Measurements from ENCODE around the gene CACNA1B.
A peak's percentile ranks its signal among the peaks of the same experiment; 100 is the strongest.

Gene CACNA1B

DNA sequence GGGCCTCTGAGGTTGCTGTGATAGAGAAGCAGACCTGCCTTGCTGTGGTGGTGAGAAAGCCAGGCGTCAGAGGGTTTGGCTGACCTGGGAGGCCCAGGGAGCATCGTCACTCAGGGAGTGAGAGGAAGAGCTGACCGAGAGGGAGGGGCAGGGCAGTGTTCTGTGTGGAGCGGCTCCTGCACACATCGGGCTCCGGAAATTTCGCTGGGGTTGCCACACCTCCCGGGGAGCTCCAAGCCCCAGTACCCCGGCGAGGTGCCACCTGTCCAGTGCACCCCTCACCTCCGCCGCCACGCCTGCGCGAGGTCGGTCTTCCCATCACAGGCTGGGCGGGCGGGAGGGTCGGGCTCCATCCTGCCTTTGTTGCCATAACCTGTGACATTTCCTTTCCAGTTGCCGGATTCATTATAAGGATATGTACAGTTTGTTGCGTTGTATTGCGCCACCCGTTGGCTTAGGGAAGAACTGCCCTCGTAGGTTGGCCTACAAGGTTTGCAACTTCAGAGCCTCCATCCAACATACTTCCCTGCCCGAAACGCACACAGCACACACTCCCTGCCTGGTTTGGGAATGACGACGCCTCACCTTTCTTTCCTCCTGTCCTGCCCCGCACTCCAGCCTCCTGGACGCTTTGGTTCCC is 223.2 kb downstream of the CACNA1B start:
- no peak overlapping the region for H3K27ac ChIP-seq
- TF ChIP-seq, protein P1, sequence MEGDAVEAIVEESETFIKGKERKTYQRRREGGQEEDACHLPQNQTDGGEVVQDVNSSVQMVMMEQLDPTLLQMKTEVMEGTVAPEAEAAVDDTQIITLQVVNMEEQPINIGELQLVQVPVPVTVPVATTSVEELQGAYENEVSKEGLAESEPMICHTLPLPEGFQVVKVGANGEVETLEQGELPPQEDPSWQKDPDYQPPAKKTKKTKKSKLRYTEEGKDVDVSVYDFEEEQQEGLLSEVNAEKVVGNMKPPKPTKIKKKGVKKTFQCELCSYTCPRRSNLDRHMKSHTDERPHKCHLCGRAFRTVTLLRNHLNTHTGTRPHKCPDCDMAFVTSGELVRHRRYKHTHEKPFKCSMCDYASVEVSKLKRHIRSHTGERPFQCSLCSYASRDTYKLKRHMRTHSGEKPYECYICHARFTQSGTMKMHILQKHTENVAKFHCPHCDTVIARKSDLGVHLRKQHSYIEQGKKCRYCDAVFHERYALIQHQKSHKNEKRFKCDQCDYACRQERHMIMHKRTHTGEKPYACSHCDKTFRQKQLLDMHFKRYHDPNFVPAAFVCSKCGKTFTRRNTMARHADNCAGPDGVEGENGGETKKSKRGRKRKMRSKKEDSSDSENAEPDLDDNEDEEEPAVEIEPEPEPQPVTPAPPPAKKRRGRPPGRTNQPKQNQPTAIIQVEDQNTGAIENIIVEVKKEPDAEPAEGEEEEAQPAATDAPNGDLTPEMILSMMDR (IDR thresholded peaks at IDR 0.05): peak; percentile 38
- TF ChIP-seq ZFX (IDR thresholded peaks at IDR 0.05; ENCODE audit: borderline replicate concordance): no peak

DNA sequence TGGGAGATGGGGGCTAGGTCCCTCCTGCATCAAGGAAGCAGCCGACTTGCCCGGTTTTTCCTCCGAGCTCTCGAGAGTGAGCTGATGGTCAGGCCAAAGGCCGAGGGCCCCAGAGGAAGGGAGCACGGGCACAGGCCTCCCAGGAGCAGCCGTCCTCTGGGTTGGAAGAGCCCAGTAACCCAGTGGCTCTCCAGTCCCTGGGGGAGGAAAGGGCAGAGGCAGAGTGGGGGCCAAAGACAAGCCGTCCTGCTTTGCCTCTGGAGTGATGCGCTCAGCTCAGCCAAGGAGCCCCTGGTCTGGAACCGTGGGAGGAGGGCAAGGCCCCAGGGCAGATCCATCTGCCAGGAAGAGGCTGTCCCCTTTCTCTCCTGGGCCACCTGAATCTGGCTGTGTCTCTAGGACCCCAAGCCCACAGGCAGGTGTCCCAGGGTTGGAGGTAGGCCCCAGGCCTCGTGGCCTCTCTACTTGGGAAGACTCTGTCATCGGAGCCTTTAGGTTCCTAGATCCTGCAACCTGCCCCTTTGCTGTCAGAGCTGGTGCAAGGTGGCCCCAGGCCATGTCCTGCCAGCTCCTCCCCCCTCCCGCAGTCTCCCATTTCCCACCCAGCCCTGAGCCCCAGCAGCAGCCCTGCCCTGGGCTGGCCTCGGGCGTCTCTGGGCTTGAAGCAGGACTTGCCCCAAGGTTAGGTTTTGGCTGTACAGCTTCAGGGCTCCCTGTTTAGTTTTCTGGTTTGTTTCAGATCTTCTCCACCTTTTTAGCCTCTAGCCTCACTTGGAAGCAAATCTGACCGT is 224.1 kb downstream of the CACNA1B start:
- TF ChIP-seq, protein P1 (IDR thresholded peaks at IDR 0.05): no peak
- TF ChIP-seq ZFX (IDR thresholded peaks at IDR 0.05; ENCODE audit: borderline replicate concordance): no peak
- H3K27ac ChIP-seq: no peak overlapping the region

DNA sequence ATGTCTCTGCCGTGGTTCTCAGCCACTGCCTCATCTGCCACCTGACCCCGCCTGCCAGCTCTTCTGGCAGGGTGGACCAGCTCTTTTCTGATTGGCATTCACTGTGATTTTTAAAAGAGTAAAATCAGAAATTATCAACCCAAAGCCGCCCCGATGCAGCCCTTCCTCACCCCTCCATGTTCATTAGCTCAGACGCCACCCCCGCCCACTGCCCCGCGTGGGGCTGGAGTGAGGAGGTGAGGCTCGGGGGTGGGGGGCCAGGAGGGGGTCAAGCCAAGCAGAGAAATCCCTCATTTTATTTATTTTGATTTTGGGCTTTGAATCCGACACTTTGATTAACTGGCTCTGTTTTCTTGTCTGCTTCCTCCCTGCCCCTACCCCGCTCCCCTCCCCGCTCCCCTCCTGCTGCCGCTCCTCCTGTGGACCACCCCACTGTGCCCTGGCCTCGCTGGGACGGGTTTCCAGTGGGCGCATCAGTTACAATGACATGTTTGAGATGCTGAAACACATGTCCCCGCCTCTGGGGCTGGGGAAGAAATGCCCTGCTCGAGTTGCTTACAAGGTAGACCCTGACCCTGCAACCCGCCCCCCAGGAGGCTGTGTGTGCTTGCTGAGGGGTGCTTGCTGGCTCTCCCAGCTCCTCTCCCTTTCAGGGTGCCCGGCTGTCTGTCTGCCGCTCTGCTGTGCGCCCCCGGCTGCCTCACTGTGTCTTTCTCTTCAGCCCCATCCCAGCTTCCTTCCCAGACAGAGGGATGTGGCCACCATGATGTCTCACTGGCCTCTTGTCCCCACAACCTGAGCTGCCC is 224.9 kb downstream of the CACNA1B start:
- TF ChIP-seq, protein P1 (IDR thresholded peaks at IDR 0.05): no peak
- no peak for TF ChIP-seq ZFX (IDR thresholded peaks at IDR 0.05; ENCODE audit: borderline replicate concordance)
- no peak overlapping the region for H3K27ac ChIP-seq

DNA sequence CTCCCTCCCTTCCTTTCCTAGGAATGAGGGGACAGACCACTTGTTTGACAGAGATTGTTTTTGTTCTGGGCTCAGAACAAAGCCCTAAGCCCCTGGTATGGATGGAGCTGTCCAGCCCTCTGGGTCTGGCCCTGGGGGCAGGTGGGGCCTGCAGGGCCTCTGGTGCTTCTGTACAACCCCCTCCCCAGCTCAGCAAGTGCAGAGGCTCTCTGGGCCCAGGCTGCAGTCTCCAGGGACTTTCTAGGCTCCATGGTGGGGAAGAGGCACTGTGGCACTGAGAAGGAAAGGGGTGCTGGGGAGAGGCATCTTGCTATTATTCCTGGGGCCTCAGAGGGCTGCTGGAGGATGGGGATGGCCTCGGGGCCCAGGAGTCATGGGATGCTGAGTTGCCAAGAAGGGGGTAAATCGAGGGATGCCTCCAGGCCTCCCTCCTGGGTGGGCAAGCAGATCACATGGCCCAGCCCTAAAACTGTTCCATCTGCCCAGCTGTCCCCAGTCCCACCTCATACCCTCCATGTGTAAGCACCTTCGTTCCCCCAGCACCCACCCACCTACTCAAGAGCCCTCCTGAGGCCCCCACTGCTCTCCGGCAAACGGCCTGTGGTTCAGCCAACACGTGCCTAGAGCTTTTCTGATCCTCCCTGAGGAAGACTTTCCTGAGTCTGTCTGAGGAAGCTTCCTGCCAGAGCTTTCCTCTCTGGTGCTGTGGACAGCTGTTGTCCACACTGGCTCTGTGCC is 225.7 kb downstream of the CACNA1B start:
- H3K27ac ChIP-seq: no peak overlapping the region
- TF ChIP-seq, protein P1 (IDR thresholded peaks at IDR 0.05): no peak
- no peak for TF ChIP-seq ZFX (IDR thresholded peaks at IDR 0.05; ENCODE audit: borderline replicate concordance)

DNA sequence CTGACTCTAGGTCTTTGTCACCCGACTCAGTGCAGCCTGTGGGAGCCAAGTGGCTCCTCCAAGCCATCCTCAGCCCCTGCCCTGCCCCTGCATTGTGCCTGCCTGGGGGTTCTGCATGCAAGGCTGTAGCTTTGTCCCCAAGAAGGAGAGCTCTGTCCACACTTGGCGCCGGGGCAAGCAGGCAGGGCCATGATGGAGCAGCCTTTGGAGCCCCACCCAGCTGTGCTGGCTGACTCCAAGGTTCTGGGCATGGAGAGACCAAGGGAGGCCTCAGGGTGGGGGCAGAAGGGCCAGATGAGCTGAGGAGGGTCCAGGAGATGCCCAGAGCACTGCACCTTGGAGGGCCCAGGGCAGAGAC is 226.2 kb downstream of the CACNA1B start:
- H3K27ac ChIP-seq: no peak overlapping the region
- TF ChIP-seq ZFX (IDR thresholded peaks at IDR 0.05; ENCODE audit: borderline replicate concordance): no peak
- TF ChIP-seq, protein P1 (IDR thresholded peaks at IDR 0.05): no peak

DNA sequence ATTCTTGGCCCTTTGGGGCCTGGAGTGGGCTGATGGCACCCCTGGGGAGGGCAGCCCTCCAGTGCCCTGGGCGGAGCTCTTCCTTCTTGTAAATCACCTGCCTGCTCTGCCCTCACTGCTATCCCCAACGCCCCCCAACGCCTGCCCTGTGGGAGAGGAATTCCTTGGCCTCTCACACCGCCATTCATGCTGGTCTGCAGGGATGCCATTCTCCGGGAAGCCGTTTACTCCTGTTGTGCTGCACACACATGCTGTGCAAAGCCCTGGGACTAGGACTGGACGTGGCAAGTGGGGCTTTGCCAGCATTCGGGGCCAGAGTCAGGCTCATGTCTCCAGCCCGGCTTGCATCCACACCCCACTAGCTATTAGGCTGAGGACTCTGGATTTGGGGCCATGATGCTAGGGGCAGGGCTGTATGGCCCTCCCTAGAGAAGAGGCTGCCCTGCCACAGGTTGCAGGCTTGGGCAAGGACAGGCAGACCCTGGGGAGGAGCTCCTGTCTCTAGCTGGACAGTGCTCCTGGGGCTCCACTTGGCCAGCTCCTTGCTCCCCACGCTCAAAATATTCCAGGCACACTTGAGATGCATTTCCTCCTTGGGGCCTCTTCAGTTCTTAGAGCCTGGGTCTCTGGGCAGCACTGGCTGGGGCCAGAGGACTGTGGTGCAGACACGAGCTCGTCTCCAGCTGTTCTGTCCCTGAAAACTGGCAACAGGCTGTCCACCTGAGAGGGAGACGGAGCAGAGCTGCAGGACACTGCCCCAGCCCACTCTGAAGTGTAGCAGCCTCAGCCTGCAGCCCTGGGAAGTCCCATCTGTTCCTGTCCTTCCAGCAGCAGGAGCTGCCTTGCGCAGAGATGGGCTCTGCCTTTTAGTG is 226.9 kb downstream of the CACNA1B start:
- TF ChIP-seq, protein P1 (IDR thresholded peaks at IDR 0.05): no peak
- TF ChIP-seq ZFX (IDR thresholded peaks at IDR 0.05; ENCODE audit: borderline replicate concordance): no peak

More for the DNA sequence above, 226.9 kb downstream of the CACNA1B start:
- H3K27ac ChIP-seq: no peak overlapping the region
